GM12865 (cell line): Measurements from ENCODE around the gene NDN.

Experiments
- DNase-seq: peaks from one replicate; pipeline ENCODE4 v3.0.0; 2010; ENCODE audit warnings: low read depth
- H3K4me3 ChIP-seq: 2 replicates; pipeline ENCODE4 v1.5.1; 2011; ENCODE audit warnings: mild to moderate bottlenecking, low read depth, low read length, control low read depth
- CTCF ChIP-seq: IDR thresholded peaks from 2 replicates; pipeline ENCODE4 v1.5.1; 2011; ENCODE audit warnings: low read length, control low read depth, low read depth, inconsistent platforms; ENCODE audit not compliant: insufficient read depth; ENCODE audit errors: missing control alignments

The NDN gene

GRCh38 chr15:23690450-23690852, 3.3 kb upstream of the NDN start:
- no peak for DNase-seq
- no peak overlapping the region for H3K4me3 ChIP-seq
- TF ChIP-seq CTCF: no peak

GRCh38 chr15:23690015-23690414, 2.9 kb upstream of the NDN start:
- no peak overlapping the region for H3K4me3 ChIP-seq
- TF ChIP-seq CTCF: no peak
- no peak for DNase-seq

- no peak overlapping the region for H3K4me3 ChIP-seq
- no peak for DNase-seq
These were observed 501 bp downstream of the NDN start for GRCh38 chr15:23686466-23687142.

GRCh38 chr15:23671481-23671880, 15.6 kb downstream of the NDN start:
- no peak for TF ChIP-seq CTCF
- no peak for DNase-seq
- H3K4me3 ChIP-seq: no peak overlapping the region

More at GRCh38 chr15:23686466-23687142, 501 bp downstream of the NDN start:
- TF ChIP-seq CTCF: no peak

GRCh38 chr15:23670970-23671369, 16.1 kb downstream of the NDN start:
- no peak for DNase-seq
- TF ChIP-seq CTCF: no peak
- no peak overlapping the region for H3K4me3 ChIP-seq

GRCh38 chr15:23663232-23663631, 23.9 kb downstream of the NDN start:
- no peak for TF ChIP-seq CTCF
- no peak overlapping the region for H3K4me3 ChIP-seq
- DNase-seq: no peak

- no peak for TF ChIP-seq CTCF
- no peak for DNase-seq
- no peak overlapping the region for H3K4me3 ChIP-seq
These were observed 38.1 kb downstream of the NDN start for GRCh38 chr15:23648920-23649515.
